Gastrocnemius medialis (tissue), 4 donors: ENCODE measurements around the gene FANCE. TPM values are rescaled to one million over a fixed set of nuclear protein-coding genes. Genes with fewer than 3 reads are reported as not detected.

Source experiments
- ATAC-seq, 2 donors: fragments of 150-250 bp; one replicate each; pipeline ENCODE4 v1.9.1; 2016
- DNase-seq, 2 donors: peaks; one replicate each; pipeline ENCODE4 v3.0.0-alpha.2; 2019
- H3K27ac ChIP-seq, 4 donors: fragments of 200-600 bp; sonication (generic); 1 replicate in 1 of 4; 2 replicates in 3 of 4; pipeline ENCODE4 v1.5.1; 2016 to 2018; ENCODE audit warnings: mild to moderate bottlenecking in 2 of 4, moderate library complexity in 1 of 4
- H3K27me3 ChIP-seq, 3 donors: fragments of 200-600 bp; sonication (generic) in 2 of 3; 1 replicate in 1 of 3; 2 replicates in 2 of 3; pipeline versions ENCODE4 v1.5.1 to v1.6.0; 2016 to 2019; ENCODE audit warnings: mild to moderate bottlenecking in 1 of 3, moderate library complexity in 1 of 3
- H3K36me3 ChIP-seq, 2 donors: fragments of 200-600 bp; sonication (generic) in 1 of 2; one replicate each; pipeline ENCODE4 v1.5.1; 2017 to 2018
- H3K4me1 ChIP-seq, 2 donors: fragments of 200-600 bp; sonication (generic) in 1 of 2; one replicate each; pipeline ENCODE4 v1.5.1; 2016 to 2017; ENCODE audit warnings: mild to moderate bottlenecking in 2 of 2
- H3K4me3 ChIP-seq, 4 donors: fragments of 200-600 bp; sonication (generic) in 3 of 4; 1 replicate in 1 of 4; 2 replicates in 3 of 4; pipeline ENCODE4 v1.5.1; 2016 to 2019; ENCODE audit warnings: mild to moderate bottlenecking in 2 of 4
- H3K9me3 ChIP-seq, 3 donors: fragments of 200-600 bp; sonication (generic) in 2 of 3; 1 replicate in 1 of 3; 2 replicates in 2 of 3; pipeline ENCODE4 v1.5.1; 2016 to 2019
- CTCF ChIP-seq, 5 experiments: fragments of 450-650 bp in 3 of 5; fragments of 200-600 bp in 2 of 5; sonication (generic) in 2 of 5; IDR thresholded peaks in 4 of 5; conservative IDR thresholded peaks in 1 of 5; 1 replicate in 4 of 5; 2 replicates in 1 of 5; pipeline ENCODE4 v1.5.1; 2016 to 2019; ENCODE audit warnings: antibody characterized with exemption in 5 of 5, mild to moderate bottlenecking in 3 of 5, moderate library complexity in 3 of 5
- POLR2A ChIP-seq, 2 donors: fragments of 450-650 bp; IDR thresholded peaks; one replicate each; pipeline ENCODE4 v1.6.1; 2017; ENCODE audit warnings: antibody characterized with exemption in 2 of 2, mild to moderate bottlenecking in 2 of 2, moderate library complexity in 2 of 2
- in situ Hi-C, 4 donors: fragments of 200-750 bp; cut with MboI; loops; one replicate each; pipeline versions ENCODE4 v1.15.0 to v1.8.0; 2017; ENCODE audit warnings: low sequenced_read_pairs in 4 of 4
- intact Hi-C: fragments of 100-400 bp; cut with DNase I; formaldehyde crosslinking; loops from one replicate; pipeline ENCODE4 v1.15.1; 2023; ENCODE audit warnings: low total_unique reads
- total RNA-seq, 4 donors: library from RNA; depleted of rRNA; stranded (reverse); fragments of >200 nt; gene quantifications; one replicate each; pipeline versions ENCODE4 v1.1.0 to v1.2.3, GENCODE V29; 2016

The FANCE gene
- total RNA-seq, 4 donors from 2014 or later, result 2.5 to 10.5 (median 5.9) TPM

GRCh38 chr6:35486005-35486925 lies 34.1 kb downstream of the FANCE start:
- no peaks in the 10 kb centered on the region for H3K36me3 ChIP-seq
- DNase-seq (no peak), ATAC-seq (no peak)
- peaks cover 15 to 29% of the 10 kb centered on the region in 2 donors for H3K4me1 ChIP-seq
- no peak overlapping the region for H3K4me3 ChIP-seq
- no peaks in the 10 kb centered on the region for H3K9me3 ChIP-seq
- H3K27me3 ChIP-seq, result no peaks in the 10 kb centered on the region
- intact Hi-C loops, result no loop called here
- TF ChIP-seq CTCF (IDR thresholded peaks at IDR 0.05 in 4 of 5, conservative IDR thresholded peaks at IDR 0.05 in 1 of 5) (no peak), POLR2A (IDR thresholded peaks at IDR 0.05) (no peak)
- in situ Hi-C loops, result no loop called here
- peak overlapping the region; percentile 15 to 66 (median 34) for H3K27ac ChIP-seq

GRCh38 chr6:35487658-35488516 lies 35.7 kb downstream of the FANCE start:
- no peak for TF ChIP-seq POLR2A (IDR thresholded peaks at IDR 0.05)
- DNase-seq (no peak), ATAC-seq (no peak)
- Histone ChIP-seq H3K36me3 (no peaks in the 10 kb centered on the region), H3K27me3 (no peaks in the 10 kb centered on the region), H3K4me3 (no peak overlapping the region), H3K4me1 (peaks cover 18 to 44% of the 10 kb centered on the region in 2 donors), H3K27ac (peak overlapping the region in 2 of 4 donors; percentile 24 to 78), H3K9me3 (no peaks in the 10 kb centered on the region)
- in situ Hi-C loops, result no loop called here
- intact Hi-C loops, result no loop called here

GRCh38 chr6:35488517-35488862 lies 36.4 kb downstream of the FANCE start:
- ATAC-seq (no peak), DNase-seq (no peak)
- Histone ChIP-seq H3K27ac (peak overlapping the region in 3 of 4 donors; percentile 21 to 78 (median 24)), H3K36me3 (no peaks in the 10 kb centered on the region), H3K4me1 (peaks cover 18 to 45% of the 10 kb centered on the region in 2 donors), H3K4me3 (no peak overlapping the region), H3K27me3 (no peaks in the 10 kb centered on the region), H3K9me3 (no peaks in the 10 kb centered on the region)
- in situ Hi-C loops (no loop called here), intact Hi-C loops (no loop called here)
- no peak for TF ChIP-seq POLR2A (IDR thresholded peaks at IDR 0.05)
- no peak for TF ChIP-seq CTCF (IDR thresholded peaks at IDR 0.05 in 4 of 5, conservative IDR thresholded peaks at IDR 0.05 in 1 of 5)

DNA sequence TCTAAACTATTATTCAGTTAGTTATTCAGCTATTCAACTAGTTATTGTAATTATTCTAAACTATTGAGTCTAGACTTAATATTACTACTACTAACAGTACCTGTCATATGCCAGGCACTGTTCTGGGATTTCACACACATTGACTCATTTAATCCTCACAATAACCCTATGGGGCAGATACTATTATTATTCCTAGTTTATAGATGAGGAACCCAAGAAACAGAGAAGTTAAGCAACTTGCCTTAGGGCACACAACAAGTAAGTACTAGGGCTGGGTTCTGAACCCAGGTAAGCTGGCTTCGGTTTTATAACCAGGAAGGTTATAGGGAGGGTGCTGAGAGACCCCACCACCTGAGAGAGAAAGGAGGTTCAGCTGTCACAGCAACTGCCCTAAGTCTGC lies 36.9 kb downstream of the FANCE start:
- intact Hi-C loops (no loop called here), in situ Hi-C loops (no loop called here)
- TF ChIP-seq POLR2A (IDR thresholded peaks at IDR 0.05), result no peak
- TF ChIP-seq CTCF (IDR thresholded peaks at IDR 0.05 in 4 of 5, conservative IDR thresholded peaks at IDR 0.05 in 1 of 5), result no peak
- Histone ChIP-seq H3K4me3 (no peak overlapping the region), H3K36me3 (no peaks in the 10 kb centered on the region), H3K27ac (peak overlapping the region; percentile 64 to 78 (median 69)), H3K9me3 (no peaks in the 10 kb centered on the region), H3K27me3 (no peaks in the 10 kb centered on the region), H3K4me1 (peaks cover 21 to 51% of the 10 kb centered on the region in 2 donors)
- DNase-seq (no peak), ATAC-seq (no peak)
